Astrocyte (in vitro differentiated cells and primary cell): ENCODE data around the gene OR52I2.

Experiments
- EZH2 ChIP-seq: IDR thresholded peaks from 2 replicates; pipeline ENCODE4 v1.6.1; 2012; ENCODE audit warnings: mild to moderate bottlenecking, low read length, inconsistent platforms; ENCODE audit not compliant: insufficient read depth
- TF ChIP-seq, protein P1 (sequence below): IDR thresholded peaks from 2 replicates; pipeline ENCODE4 v1.5.1; 2011; ENCODE audit warnings: low read depth, mild to moderate bottlenecking, inconsistent platforms, low read length, moderate library complexity; ENCODE audit not compliant: insufficient read depth

DNA sequence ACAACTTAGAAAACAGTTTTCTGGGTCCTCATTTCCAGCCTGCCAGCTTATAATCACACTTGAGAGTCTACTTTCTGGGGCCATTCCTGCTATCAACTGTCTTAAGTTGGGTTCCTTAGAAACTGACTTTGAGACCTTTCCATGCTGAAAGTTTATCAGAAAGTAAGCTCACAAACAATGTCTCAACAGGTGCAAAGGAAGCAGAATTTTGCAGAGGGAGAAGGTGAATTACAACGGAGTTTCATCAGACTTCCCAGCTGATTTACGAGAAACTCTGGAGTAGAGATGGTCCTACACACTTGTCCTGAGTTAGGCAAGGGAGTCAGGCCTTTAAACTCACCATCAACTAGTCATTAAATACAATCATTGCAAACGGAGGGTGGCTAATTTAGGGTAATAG is 4.7 kb upstream of the OR52I2 start:
- TF ChIP-seq, protein P1, sequence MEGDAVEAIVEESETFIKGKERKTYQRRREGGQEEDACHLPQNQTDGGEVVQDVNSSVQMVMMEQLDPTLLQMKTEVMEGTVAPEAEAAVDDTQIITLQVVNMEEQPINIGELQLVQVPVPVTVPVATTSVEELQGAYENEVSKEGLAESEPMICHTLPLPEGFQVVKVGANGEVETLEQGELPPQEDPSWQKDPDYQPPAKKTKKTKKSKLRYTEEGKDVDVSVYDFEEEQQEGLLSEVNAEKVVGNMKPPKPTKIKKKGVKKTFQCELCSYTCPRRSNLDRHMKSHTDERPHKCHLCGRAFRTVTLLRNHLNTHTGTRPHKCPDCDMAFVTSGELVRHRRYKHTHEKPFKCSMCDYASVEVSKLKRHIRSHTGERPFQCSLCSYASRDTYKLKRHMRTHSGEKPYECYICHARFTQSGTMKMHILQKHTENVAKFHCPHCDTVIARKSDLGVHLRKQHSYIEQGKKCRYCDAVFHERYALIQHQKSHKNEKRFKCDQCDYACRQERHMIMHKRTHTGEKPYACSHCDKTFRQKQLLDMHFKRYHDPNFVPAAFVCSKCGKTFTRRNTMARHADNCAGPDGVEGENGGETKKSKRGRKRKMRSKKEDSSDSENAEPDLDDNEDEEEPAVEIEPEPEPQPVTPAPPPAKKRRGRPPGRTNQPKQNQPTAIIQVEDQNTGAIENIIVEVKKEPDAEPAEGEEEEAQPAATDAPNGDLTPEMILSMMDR, result no peak
- no peak for TF ChIP-seq EZH2
